Mesenchymal stem cell (in vitro differentiated cells and primary cell): ENCODE results near the gene XAGE3. TPM values are rescaled to one million over a fixed set of nuclear protein-coding genes. Genes with fewer than 3 reads are reported as not detected.
"Not testable (repeated sequence)": the region's sequence is repeated elsewhere in the genome, so short reads cannot be mapped to it uniquely, and the experiment has no call there.

ENCODE experiments used
- DNase-seq: peaks from one replicate; pipeline ENCODE4 v3.0.0-alpha.2; 2013
- H2AFZ ChIP-seq: one replicate; pipeline ENCODE4 v1.6.1; 2013; ENCODE audit warnings: low read depth, mild to moderate bottlenecking, control low read depth, inconsistent platforms, low read length, moderate library complexity
- H2AK5ac ChIP-seq: 2 replicates; pipeline ENCODE4 v1.6.1; 2013; ENCODE audit warnings: low read length, moderate library complexity, mild to moderate bottlenecking, inconsistent platforms; ENCODE audit not compliant: severe bottlenecking
- H2BK120ac ChIP-seq: one replicate; pipeline ENCODE4 v1.6.1; 2013; ENCODE audit warnings: low read depth, mild to moderate bottlenecking, inconsistent platforms, low read length, moderate library complexity
- H2BK12ac ChIP-seq, 2 experiments: one replicate each; pipeline ENCODE4 v1.6.1; 2013; ENCODE audit warnings: inconsistent platforms in 2 of 2, low read length in 2 of 2, mild to moderate bottlenecking in 2 of 2, moderate library complexity in 2 of 2, control low read depth in 1 of 2
- H2BK15ac ChIP-seq: one replicate; pipeline ENCODE4 v1.6.1; 2013; ENCODE audit warnings: mild to moderate bottlenecking, low read depth, inconsistent platforms; ENCODE audit not compliant: poor library complexity, severe bottlenecking
- H2BK5ac ChIP-seq: 2 replicates; pipeline ENCODE4 v1.6.1; 2013; ENCODE audit warnings: low read depth, mild to moderate bottlenecking, low read length, control low read depth, inconsistent platforms; ENCODE audit not compliant: poor library complexity, severe bottlenecking
- H3K14ac ChIP-seq, 2 experiments: one replicate each; pipeline ENCODE4 v1.6.1; 2013; ENCODE audit warnings: inconsistent platforms in 2 of 2, low read length in 2 of 2, control low read depth in 1 of 2, mild to moderate bottlenecking in 1 of 2, moderate library complexity in 1 of 2
- H3K18ac ChIP-seq, 2 experiments: one replicate each; pipeline ENCODE4 v1.6.1; 2013; ENCODE audit warnings: inconsistent platforms in 2 of 2, low read length in 2 of 2, control low read depth in 1 of 2, low read depth in 1 of 2, mild to moderate bottlenecking in 1 of 2
- H3K23ac ChIP-seq, 2 experiments: one replicate each; pipeline ENCODE4 v1.6.1; 2013; ENCODE audit warnings: inconsistent platforms in 2 of 2, low read length in 2 of 2, mild to moderate bottlenecking in 2 of 2, moderate library complexity in 2 of 2, control low read depth in 1 of 2
- H3K27ac ChIP-seq: 2 replicates; pipeline ENCODE4 v1.5.1; 2013; ENCODE audit warnings: mild to moderate bottlenecking, moderate library complexity, low read length, control low read depth, inconsistent platforms; ENCODE audit not compliant: poor library complexity, severe bottlenecking
- H3K27me3 ChIP-seq, 2 experiments: 2 replicates each; pipeline versions ENCODE4 v1.6.1 to v1.7.0; 2013; ENCODE audit warnings: low read length in 2 of 2, mild to moderate bottlenecking in 2 of 2, moderate library complexity in 2 of 2, control low read depth in 1 of 2, inconsistent platforms in 1 of 2; ENCODE audit not compliant: control insufficient read depth in 1 of 2, insufficient read depth in 1 of 2
- H3K36me3 ChIP-seq, 2 experiments: 2 replicates each; pipeline versions ENCODE4 v1.6.1 to v1.7.0; 2013; ENCODE audit warnings: low read length in 2 of 2, control low read depth in 1 of 2, inconsistent platforms in 1 of 2, low read depth in 1 of 2, mild to moderate bottlenecking in 1 of 2; ENCODE audit not compliant: insufficient read depth in 2 of 2, control insufficient read depth in 1 of 2
- H3K4ac ChIP-seq, 2 experiments: one replicate each; pipeline ENCODE4 v1.6.1; 2013; ENCODE audit warnings: inconsistent platforms in 2 of 2, low read length in 2 of 2, mild to moderate bottlenecking in 2 of 2, moderate library complexity in 2 of 2, control low read depth in 1 of 2, low read depth in 1 of 2
- H3K4me1 ChIP-seq: 2 replicates; pipeline ENCODE4 v1.6.1; 2013; ENCODE audit warnings: low read depth, low read length, control low read depth; ENCODE audit not compliant: control insufficient read depth, insufficient read depth
- H3K4me2 ChIP-seq: 2 replicates; pipeline ENCODE4 v1.6.1; 2013; ENCODE audit warnings: low read length, mild to moderate bottlenecking, inconsistent platforms; ENCODE audit not compliant: poor library complexity, severe bottlenecking
- H3K4me3 ChIP-seq, 2 experiments: 2 replicates each; pipeline versions ENCODE4 v1.5.1 to v1.7.0; 2013; ENCODE audit warnings: low read length in 2 of 2, mild to moderate bottlenecking in 2 of 2, control low read depth in 1 of 2, low read depth in 1 of 2; ENCODE audit not compliant: insufficient read depth in 1 of 2
- H3K79me1 ChIP-seq: replicated peaks from 2 replicates; pipeline ENCODE4 v1.6.1; 2013; ENCODE audit warnings: mild to moderate bottlenecking, control low read depth, low read length, inconsistent platforms; ENCODE audit not compliant: poor library complexity, severe bottlenecking
- H3K9ac ChIP-seq: 2 replicates; pipeline ENCODE4 v1.7.0; 2013; ENCODE audit warnings: mild to moderate bottlenecking, low read length, moderate library complexity
- H3K9me3 ChIP-seq: 2 replicates; pipeline ENCODE4 v1.7.0; 2013; ENCODE audit warnings: mild to moderate bottlenecking, low read length; ENCODE audit not compliant: control insufficient read depth
- H4K8ac ChIP-seq: one replicate; pipeline ENCODE4 v1.6.1; 2013; ENCODE audit warnings: inconsistent platforms, mild to moderate bottlenecking, low read length, moderate library complexity
- H4K91ac ChIP-seq: one replicate; pipeline ENCODE4 v1.6.1; 2013; ENCODE audit warnings: mild to moderate bottlenecking, low read length, inconsistent platforms
- WGBS: methylation state at CpG from one replicate; pipeline ENCODE4 v1.1.7; 2013; ENCODE audit warnings: mixed read lengths; 5-methylcytosine and 5-hydroxymethylcytosine counted together
- polyA plus RNA-seq, 2 experiments: library from polyadenylated mRNA; stranded (reverse); fragments of 200-250 nt; gene quantifications; one replicate each; pipeline ENCODE4 v1.2.3, GENCODE V29; 2013

The XAGE3 gene, protein sequence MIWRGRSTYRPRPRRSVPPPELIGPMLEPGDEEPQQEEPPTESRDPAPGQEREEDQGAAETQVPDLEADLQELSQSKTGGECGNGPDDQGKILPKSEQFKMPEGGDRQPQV
- polyA plus RNA-seq (2013, experiment 1 of 2) = not detected
- polyA plus RNA-seq (2013, experiment 2 of 2) = not detected

DNA sequence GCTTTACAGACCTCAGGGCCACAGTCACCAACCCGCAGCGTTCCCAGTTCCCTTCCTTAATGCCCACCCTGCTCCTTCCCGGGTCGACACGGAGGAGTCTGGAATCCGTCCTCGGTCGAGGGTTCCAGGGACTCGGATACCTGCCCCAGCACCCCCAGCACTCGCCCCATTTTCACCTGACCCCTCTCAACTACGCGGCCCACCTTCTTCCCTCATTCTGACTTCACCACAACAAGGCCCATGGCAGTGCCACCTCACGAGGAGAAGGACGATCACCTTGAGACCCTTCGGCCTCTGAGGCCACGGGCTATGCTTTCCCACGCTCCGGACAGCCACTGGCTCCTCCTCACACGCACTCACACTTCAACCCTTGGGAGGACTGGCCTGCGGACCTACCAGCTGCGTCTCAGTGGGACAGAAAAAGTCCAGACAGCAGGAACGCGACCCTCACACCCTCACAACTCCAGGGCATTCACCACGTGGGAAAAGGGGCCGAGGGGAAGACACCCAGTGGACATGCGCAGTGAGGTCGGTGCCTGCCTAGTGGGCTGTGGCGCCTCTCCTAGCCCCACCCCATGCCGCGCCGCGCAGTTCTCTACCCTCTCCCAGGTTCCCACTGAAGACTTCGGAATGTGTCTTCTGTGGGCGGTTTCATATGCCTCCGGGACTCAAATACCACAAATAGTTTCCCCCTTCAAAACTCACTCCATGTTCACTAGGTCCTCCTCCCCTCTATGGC lies at the start of gene XAGE3:
Gene XAGE3 (minus strand): TSS at position 474 of the 739 bp plus-strand sequence. CDS start 950 bp downstream, outside the sequence.
- H3K9ac ChIP-seq = no peak within 1 kb of the TSS
- 84% methylated on average over 27 of the region's 35 CpGs for WGBS
- H3K79me1 ChIP-seq = no peaks in the 10 kb centered on the region
- H3K4me3 ChIP-seq = no peak within 1 kb of the TSS
- no peak within 1 kb of the TSS for H2BK5ac ChIP-seq
- H3K14ac ChIP-seq = no peak within 1 kb of the TSS
- H2BK120ac ChIP-seq = no peak within 1 kb of the TSS
- H3K36me3 ChIP-seq = no peaks in the 10 kb centered on the region
- no peak for DNase-seq
- no peak within 1 kb of the TSS for H3K27ac ChIP-seq
- no peak within 1 kb of the TSS for H2BK15ac ChIP-seq
- H4K91ac ChIP-seq = no peak within 1 kb of the TSS
- no peak within 1 kb of the TSS for H3K18ac ChIP-seq
- H3K9me3 ChIP-seq = no peaks in the 10 kb centered on the region
- no peak within 1 kb of the TSS for H3K4ac ChIP-seq
- H3K27me3 ChIP-seq = peaks cover 0 to 42% of the 10 kb centered on the region in 2 experiments
- no peak within 1 kb of the TSS for H2AFZ ChIP-seq
- H2AK5ac ChIP-seq = no peak within 1 kb of the TSS
- H4K8ac ChIP-seq = no peak within 1 kb of the TSS
- H3K4me1 ChIP-seq = no peaks in the 10 kb centered on the region
- H2BK12ac ChIP-seq = no peak within 1 kb of the TSS
- no peak within 1 kb of the TSS for H3K23ac ChIP-seq
- no peak within 1 kb of the TSS for H3K4me2 ChIP-seq

GRCh38 chrX:52914704-52915103 lies 46.8 kb upstream of the XAGE3 start:
- H3K36me3 ChIP-seq, DNase-seq, H3K18ac ChIP-seq, H3K4me2 ChIP-seq, H3K23ac ChIP-seq, H2BK12ac ChIP-seq, H3K27ac ChIP-seq, H2BK15ac ChIP-seq, H3K27me3 ChIP-seq, H3K79me1 ChIP-seq, H3K4me3 ChIP-seq, H3K14ac ChIP-seq, H3K9me3 ChIP-seq, H2BK120ac ChIP-seq, H3K4me1 ChIP-seq, H2AFZ ChIP-seq, H4K8ac ChIP-seq, H3K4ac ChIP-seq, H2BK5ac ChIP-seq, H3K9ac ChIP-seq, H2AK5ac ChIP-seq, H4K91ac ChIP-seq: not testable (repeated sequence)
- no CpG with 5 or more reads among the region's 3 CpGs for WGBS

- DNase-seq, H3K9ac ChIP-seq, H2BK120ac ChIP-seq, H3K36me3 ChIP-seq, H2AK5ac ChIP-seq, H3K18ac ChIP-seq, H4K8ac ChIP-seq, H3K14ac ChIP-seq, H3K4me2 ChIP-seq, H3K27ac ChIP-seq, H3K79me1 ChIP-seq, H3K27me3 ChIP-seq, H2AFZ ChIP-seq, H2BK15ac ChIP-seq, H3K9me3 ChIP-seq, H4K91ac ChIP-seq, H3K4ac ChIP-seq, H3K4me1 ChIP-seq, H2BK5ac ChIP-seq, H2BK12ac ChIP-seq, H3K23ac ChIP-seq, H3K4me3 ChIP-seq: not testable (repeated sequence)
- WGBS = no CpG with 5 or more reads among the region's 9 CpGs
Measured at GRCh38 chrX:52913681-52914080, 45.8 kb upstream of the XAGE3 start.

GRCh38 chrX:52909313-52909969 lies 41.6 kb upstream of the XAGE3 start:
- H3K9ac ChIP-seq, H3K23ac ChIP-seq, DNase-seq, H2AFZ ChIP-seq, H3K9me3 ChIP-seq, H2AK5ac ChIP-seq, H2BK120ac ChIP-seq, H3K79me1 ChIP-seq, H4K91ac ChIP-seq, H2BK15ac ChIP-seq, H4K8ac ChIP-seq, H3K4me2 ChIP-seq, H2BK12ac ChIP-seq, H3K18ac ChIP-seq, H3K4ac ChIP-seq, H3K14ac ChIP-seq, H3K4me1 ChIP-seq, H3K27me3 ChIP-seq, H2BK5ac ChIP-seq, H3K4me3 ChIP-seq, H3K36me3 ChIP-seq, H3K27ac ChIP-seq: not testable (repeated sequence)
- WGBS = no CpG with 5 or more reads among the region's 12 CpGs
